Activated gamma-delta T cell treated with Interleukin-2 at 50 U/mL for 16 hours (primary cell): Measurements from ENCODE around the gene TXNDC15.
"Not testable (repeated sequence)": the region's sequence is repeated elsewhere in the genome, so short reads cannot be mapped to it uniquely, and the experiment has no call there.

Source experiments
- DNase-seq: peaks from one replicate; pipeline ENCODE4 v3.0.0-alpha.2; 2020

The TXNDC15 gene

DNA sequence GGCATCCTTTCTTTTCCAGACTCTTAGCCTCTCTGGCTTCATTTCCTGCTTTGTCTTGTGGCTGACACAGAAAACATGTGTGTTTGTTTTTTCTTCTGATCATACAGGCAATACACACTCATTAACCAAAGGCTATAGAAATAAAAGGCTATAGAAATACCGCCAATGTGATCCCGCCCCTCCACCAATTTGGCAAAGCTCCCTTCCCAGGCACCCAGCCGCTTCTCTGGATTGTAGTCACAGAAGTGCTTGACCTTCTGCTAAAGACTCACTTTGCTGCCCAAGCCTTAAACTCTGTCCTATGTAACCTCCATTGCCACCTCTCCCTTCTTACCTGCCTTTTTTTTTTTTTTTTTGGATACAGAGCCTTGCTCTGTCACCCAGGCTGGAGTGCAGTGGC, 5.3 kb downstream of the TXNDC15 start:
- DNase-seq = no peak

- DNase-seq = not testable (repeated sequence)
These were observed 6.8 kb downstream of the TXNDC15 start for GRCh38 chr5:134880937-134881336.

GRCh38 chr5:134881711-134882110, 7.5 kb downstream of the TXNDC15 start:
- DNase-seq = not testable (repeated sequence)

DNA sequence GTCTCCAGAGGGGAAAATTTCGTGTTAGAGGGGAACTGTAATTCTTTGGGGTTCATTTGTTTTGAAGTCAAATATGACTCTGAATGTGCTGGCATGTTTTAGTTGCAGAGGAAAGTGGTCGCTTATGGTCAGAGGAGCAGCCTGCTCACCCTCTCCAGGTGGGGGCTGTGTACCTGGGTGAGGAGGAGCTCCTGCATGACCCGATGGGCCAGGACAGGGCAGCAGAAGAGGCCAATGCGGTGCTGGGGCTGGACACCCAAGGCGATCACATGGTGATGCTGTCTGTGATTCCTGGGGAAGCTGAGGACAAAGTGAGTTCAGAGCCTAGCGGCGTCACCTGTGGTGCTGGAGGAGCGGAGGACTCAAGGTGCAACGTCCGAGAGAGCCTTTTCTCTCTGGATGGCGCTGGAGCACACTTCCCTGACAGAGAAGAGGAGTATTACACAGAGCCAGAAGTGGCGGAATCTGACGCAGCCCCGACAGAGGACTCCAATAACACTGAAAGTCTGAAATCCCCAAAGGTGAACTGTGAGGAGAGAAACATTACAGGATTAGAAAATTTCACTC, 13.5 kb downstream of the TXNDC15 start:
- DNase-seq = no peak

DNA sequence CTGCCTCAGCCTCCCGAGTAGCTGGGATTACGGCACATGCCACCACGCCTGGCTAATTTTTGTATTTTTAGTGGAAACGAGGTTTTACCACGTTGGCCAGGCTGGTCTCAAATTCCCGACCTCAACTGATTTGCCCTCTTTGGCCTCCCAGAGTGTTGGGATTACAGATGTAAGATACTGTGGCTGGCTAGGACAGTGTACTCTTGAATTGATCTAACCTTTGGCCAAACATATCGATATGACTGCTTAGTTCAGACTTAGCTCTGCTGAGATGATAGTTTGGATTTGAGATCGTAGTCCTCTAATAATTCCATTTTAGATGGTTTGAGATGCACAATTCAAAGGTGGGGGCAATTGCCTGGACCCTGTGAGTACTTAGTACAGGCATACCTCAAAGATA, 15.2 kb downstream of the TXNDC15 start:
- no peak for DNase-seq

DNA sequence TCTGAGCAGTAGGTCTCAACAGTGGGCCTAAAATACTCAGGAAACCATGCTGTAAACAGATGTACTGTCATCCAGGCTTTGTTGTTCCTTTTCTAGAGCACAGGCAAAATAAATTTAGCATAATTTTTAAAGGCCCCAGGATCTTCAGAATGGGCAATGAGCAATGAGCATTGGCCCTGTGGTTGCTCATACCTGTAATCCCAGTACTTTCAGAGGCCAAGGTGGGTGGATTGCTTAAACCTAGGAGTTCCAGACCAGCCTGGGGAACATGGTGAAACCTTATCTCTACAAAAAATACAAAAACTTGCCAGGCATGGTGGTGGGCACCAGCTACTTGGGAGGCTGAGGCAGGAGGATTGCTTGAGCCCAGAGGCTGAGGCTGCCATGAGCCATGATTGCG, 17.3 kb downstream of the TXNDC15 start:
- no peak for DNase-seq

- DNase-seq = no peak
These were observed 18.1 kb downstream of the TXNDC15 start for GRCh38 chr5:134892282-134892681.

DNA sequence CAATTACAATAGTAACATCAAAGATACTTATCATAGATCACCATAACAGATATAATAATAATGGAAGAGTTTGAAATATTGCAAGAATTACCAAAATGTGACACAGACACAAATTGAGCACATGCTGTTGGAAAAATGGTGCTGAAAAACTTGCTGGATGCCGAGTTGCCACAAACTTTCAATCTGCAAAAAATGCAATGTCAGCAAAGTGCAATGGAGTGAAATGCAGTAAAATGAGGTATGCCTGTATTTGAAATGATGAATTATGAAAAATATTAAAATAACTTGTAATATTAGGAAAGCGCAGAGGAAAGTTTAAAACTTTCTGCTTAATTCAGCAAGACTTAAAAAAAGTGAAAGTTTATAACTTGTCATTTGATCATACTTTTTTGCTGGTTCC, 18.8 kb downstream of the TXNDC15 start:
- no peak for DNase-seq

DNA sequence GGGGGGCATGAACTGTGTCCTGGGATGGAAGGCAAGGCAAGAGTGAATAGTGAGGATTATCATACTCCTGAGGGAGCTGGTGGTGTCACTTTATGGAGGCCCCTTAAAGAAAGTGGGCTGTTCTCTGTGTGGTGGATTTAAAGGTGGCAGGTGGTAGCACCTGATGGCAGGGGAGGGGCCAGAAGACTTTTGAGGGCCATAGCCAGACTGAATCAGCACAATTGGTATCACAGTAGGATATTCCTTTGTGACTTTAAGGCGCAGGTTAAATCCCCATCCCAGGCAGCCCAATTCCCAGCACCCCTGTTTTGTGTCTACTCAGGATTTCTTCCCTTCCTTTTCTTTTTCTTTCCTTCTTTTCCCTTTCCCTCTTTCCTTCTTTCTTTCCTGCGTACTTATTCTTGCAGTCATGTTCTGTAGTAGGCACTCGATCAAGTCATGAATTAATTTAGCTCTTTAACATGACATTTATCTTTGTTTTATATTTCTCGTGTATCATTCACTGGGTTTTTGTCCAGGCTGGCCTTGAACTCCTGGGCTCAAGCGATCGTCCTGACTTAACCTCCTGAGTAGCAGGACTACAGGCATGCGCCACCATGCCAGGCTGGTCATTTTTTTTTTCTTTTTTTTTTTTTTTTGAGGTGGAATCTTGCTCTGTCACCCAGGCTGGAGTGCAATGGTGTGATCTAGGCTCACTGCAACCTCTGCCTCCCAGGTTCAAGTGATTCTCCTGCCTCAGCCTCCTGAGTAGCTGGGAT, 19.8 kb downstream of the TXNDC15 start:
- no peak for DNase-seq

DNA sequence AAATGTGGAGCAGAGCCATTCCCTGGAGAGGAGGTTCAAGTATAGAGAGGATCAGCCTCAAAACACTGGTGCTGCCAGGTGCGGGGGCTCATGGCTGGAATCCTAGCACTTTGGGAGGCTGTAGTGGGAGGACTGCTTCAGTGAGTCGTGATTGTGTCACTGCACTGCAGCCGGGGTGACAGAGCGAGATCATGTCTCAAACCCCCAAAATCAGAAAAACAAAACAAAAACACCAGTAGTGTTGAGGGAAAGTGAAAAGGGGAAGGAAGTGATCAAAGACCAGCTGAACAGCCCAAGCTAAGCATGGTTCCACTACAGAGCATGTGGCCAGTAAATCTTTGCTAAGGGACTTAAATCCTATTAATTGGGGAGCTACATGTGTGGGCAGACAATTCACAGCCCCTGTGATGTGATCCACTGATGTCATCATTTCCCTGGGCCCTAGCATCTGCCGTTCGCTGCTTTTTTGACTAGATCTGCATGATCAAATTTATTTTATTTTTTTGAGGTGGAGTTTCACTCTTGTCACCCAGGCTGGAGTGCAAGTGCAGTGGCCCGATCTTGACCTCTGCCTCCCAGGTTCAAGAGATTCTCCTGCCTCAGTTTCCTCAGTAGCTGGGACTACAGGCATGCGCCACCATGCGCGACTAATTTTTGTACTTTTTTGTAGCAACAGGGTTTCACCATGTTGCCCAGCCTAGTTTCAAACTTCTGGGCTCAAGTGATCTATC, 28.1 kb downstream of the TXNDC15 start:
- no peak for DNase-seq

DNA sequence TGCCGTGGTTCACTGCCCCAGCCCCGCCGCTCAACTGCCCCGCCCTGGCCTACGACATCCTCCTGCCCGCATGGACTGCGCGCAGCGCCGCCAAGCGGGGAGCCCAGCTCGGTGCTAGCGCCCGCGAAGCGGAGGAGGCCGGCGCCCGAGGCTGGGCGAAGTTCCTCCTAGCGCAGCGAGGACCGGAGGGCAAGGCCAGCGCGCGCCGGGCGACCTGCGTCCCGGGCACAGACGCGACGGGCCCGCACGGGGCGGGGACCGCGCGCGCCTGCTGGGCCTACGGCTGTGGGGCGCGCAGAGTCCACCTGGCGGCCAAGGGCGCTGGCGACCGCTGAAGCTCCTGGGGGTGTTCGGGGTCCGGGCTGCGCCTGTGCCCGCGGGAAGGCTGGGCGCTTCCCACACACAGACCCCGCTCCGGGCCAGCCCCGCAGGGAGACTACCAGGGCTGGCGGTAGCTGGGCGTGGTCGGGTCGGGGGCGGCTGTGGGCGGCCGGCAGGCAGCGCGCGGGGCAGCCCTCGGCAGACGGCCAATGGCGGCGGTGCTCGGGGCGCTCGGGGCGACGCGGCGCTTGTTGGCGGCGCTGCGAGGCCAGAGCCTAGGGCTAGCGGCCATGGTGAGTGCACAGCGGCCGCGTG, 30.6 kb downstream of the TXNDC15 start, which contains the start of gene PCBD2:
PCBD2 (plus strand) TSS at position 522 of the 636 bp plus-strand sequence; CDS start at position 531, 9 bp downstream.
- peak; percentile 89 for DNase-seq

- peak; percentile 40 for DNase-seq
These were observed 31.2 kb downstream of the TXNDC15 start for GRCh38 chr5:134905246-134905996.

- DNase-seq = no peak
These were observed 32.6 kb downstream of the TXNDC15 start for GRCh38 chr5:134906811-134907210.

- not testable (repeated sequence) for DNase-seq
These were observed 36.6 kb downstream of the TXNDC15 start for GRCh38 chr5:134910752-134911151.

DNA sequence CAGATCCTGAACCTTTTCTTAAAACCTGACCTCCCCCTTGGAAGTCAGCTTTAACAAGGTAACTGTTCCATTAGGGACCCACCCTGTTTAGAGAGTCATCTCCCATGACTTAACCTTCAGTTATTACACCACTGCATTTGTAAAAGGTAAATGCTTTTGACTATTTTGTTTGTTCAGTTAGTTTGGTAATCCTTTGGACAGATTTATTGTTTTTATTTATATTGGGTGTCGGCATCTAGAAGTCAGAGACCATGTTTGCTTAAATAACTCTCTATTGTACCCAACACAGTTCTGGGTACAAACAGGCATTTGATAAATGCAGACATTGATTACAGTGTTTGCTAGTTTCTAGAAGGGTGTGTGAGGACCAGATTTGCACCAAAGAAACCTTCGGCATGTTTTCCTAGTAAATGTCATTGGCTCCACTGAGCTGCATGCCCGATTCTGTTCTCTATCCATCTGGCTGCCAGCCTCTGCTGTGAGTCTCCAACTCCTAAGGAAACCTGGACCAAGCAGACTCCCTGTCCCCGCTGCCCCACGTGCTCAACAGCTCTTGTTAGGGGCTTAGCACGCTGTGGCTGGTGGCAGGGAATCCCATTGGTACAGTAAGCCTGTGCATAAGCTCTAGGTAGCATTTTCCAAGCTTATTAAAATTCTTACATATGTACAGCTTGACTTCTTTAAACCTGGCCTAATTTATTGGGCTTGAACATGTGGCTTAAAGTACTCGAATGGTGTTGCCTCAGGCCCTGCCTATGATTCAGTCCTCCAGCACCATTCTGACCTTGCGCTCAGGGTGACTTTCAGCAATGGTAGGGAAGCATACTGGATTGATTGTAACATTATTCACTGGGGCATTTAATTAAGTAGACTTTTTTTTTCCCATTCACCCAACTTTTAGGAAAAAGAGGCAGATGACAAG, 37.4 kb downstream of the TXNDC15 start:
- DNase-seq = no peak

DNA sequence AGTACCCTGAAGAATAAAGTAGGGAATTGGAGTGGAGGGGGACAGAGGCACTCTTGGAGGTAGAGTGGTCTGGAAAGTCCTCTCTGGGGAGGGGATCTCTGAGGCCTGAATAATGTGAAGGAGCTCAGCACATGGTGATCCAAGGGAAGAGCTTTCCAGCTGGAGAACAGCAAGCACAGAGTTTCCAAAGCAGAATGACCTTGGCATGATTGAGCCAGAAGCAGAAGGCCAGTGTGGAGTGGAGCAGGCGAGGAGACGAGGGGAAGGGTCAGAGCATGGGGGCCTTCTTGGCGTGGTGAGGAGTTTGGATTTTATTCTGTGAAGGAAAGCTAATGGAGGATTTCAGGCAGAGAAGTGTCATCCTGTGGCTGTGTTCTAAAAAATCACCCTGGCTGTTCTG, 39.1 kb downstream of the TXNDC15 start:
- no peak for DNase-seq

- no peak for DNase-seq
These were observed 39.6 kb downstream of the TXNDC15 start for GRCh38 chr5:134913795-134914194.

GRCh38 chr5:134917070-134917815, 43.1 kb downstream of the TXNDC15 start:
- no peak for DNase-seq

- DNase-seq = no peak
These were observed 44.7 kb downstream of the TXNDC15 start for GRCh38 chr5:134918861-134919260.

DNA sequence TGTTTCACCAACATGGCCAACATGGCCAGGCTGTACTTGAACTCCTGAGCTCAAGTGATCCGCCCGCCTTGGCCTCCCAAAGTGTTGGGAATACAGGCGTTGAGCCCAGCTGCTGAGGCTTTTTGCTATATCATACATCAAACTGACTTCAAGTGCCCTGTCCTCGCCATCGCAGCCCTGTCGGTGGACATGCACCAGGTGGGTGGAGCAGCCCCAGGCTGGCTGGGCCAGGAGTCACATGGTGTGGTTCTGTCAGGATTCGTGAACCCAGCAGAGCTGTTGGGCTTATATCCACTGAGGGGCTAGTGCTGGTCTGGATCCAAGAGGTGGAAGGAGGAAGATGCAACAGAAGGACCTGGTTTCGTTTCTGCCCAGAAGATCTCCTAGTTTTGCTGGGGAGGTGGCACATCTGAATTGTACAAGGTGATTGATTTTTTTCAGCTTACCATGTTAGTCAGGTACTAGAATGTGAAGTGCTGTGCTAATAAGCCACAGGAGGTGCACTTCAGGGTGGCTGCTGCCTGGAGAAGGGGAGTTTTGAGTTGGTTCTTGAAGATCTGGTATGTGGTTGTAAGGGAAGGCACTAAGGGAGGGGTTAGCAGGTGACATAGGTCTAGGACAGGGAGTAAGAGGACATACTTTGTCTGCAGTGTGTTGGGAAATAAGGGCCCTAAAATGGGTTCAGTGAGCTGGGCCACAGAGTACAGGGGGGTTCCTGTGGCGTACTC, 46.8 kb downstream of the TXNDC15 start:
- DNase-seq = no peak
